ENCODE results near the gene BPIFB6. TPM values are rescaled to one million over a fixed set of nuclear protein-coding genes. Genes with fewer than 3 reads are reported as not detected.

Gene BPIFB6
- total and polyA plus RNA-seq, 10 of the 15 experiments (the other 5 are each of a cell fraction or from before 2014, with no cell fraction given) = not detected

DNA sequence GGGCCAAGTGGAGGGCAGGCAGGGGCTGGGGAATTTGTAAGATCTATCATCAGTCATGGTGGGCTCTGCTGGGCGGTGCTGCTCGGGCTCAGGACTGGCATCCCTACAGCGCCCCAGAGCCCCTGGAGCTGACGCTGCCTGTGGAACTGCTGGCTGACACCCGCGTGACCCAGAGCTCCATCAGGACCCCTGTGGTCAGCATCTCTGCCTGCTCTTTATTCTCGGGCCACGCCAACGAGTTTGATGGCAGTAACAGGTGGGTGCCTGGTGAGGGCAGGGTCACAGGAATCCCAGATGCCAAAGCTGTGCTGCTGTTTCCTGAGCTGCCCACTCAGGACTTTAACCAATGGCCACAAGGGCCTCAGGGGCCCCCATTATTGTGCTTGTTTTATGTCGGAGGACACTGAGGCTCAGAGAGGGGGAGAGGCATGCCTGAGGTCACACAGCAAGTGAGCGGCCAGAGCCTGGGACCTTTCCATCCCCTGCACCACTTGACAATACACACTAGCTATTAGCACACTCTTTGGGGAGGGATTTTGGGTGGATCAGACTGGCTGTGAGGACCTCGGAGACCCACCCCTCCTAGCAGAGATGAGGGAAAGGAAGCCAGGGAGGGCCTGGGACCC, 17.6 kb upstream of the BPIFB6 start (continued):
- no peak for TF ChIP-seq NR2F1 (conservative IDR thresholded peaks at IDR 0.05)
- TF ChIP-seq, protein P1, sequence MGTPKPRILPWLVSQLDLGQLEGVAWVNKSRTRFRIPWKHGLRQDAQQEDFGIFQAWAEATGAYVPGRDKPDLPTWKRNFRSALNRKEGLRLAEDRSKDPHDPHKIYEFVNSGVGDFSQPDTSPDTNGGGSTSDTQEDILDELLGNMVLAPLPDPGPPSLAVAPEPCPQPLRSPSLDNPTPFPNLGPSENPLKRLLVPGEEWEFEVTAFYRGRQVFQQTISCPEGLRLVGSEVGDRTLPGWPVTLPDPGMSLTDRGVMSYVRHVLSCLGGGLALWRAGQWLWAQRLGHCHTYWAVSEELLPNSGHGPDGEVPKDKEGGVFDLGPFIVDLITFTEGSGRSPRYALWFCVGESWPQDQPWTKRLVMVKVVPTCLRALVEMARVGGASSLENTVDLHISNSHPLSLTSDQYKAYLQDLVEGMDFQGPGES (IDR thresholded peaks at IDR 0.05) = no peak
- no peak for TF ChIP-seq GATAD2B (conservative IDR thresholded peaks at IDR 0.05; ENCODE audit: low read depth)
- TF ChIP-seq SREBF2 (IDR thresholded peaks at IDR 0.05; ENCODE audit: low read length) = no peak

DNA sequence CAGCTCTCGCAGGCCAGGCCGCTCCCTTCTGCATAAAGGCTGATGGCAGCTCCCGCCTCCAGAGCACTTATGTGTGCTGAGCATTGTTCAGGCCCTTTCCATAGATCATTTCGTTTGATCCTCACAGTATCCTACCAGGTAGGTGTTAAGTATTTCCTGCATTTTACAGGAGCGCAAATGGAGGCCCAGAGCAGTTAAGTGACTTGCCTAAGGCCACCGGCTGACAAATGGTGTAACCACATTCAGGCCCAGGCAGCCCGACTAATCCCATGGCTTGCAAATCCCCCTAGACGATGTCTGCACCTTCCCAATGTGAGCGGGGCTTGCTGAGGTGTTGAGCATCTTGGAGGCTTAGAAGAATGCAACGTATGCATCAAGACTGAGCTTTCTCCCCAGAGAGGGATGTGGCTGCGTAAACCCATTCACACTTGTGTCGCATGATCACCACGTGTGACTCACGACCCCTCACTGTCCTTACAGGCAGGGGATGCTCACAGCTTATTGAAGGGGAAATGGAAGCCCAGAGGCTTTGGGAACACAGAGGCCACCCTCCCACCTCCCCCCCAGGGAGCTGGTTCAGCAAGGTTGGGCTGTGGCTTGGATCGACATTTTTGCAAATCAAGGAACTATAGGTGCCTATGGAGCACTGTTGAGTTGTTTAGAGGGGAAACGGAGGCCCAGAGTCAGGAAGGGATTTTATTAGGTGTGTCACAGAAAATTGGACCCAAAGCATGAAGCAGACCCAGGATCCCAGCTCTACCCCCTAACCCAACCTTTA, 16.9 kb upstream of the BPIFB6 start:
- no peak for DNase-seq (ENCODE audit: low read depth, low spot score)
- no peak for ATAC-seq
- SMC1A ChIA-PET (ENCODE audit: uncharacterized antibody, unreplicated experiment) = no interaction called here
- no peaks in the 10 kb centered on the region for H4K20me1 ChIP-seq (ENCODE audit: control insufficient read depth, insufficient read depth)
- BruUV-seq (replicated peaks) = no TSS peak
- intact Hi-C loops (cut with micrococcal nuclease; ENCODE audit: unreplicated experiment) (no loop called here), in situ Hi-C loops (cut with MboI) (no loop called here)
- no peaks in the 10 kb centered on the region for H3K9me3 ChIP-seq (replicated peaks; ENCODE audit: control insufficient read depth, insufficient read depth, low read length)
- RAD21 ChIA-PET (ENCODE audit: unreplicated experiment) = no interaction called here
- no peak overlapping the region for H2AFZ ChIP-seq (ENCODE audit: control insufficient read depth, low read depth, low read length)
- CTCF ChIA-PET = no interaction called here
- H3K27me3 ChIP-seq (replicated peaks in 1 of 2; ENCODE audit: control insufficient read depth in 2 of 2, insufficient read depth in 2 of 2, low read length in 1 of 2) = peaks cover 0 to 1% of the 10 kb centered on the region in 2 experiments; a peak in 3 of 4 replicates
- no peak overlapping the region for H3K4me2 ChIP-seq (ENCODE audit: control insufficient read depth, insufficient read depth)
- no peak overlapping the region for H3K4me3 ChIP-seq
- H3K36me3 ChIP-seq (ENCODE audit: control insufficient read depth in 2 of 2, insufficient read depth in 2 of 2, low read length in 1 of 2) = no peaks in the 10 kb centered on the region
- POLR2A ChIA-PET = no interaction called here
- no peaks in the 10 kb centered on the region for H3K4me1 ChIP-seq (ENCODE audit: control insufficient read depth, insufficient read depth, low read length)
- no peaks in the 10 kb centered on the region for H3K79me2 ChIP-seq (ENCODE audit: control insufficient read depth, insufficient read depth, low read length)
- no peak overlapping the region for H3K27ac ChIP-seq (ENCODE audit: control insufficient read depth, insufficient read depth)
- H3K9ac ChIP-seq (ENCODE audit: control insufficient read depth, insufficient read depth, low read length) = no peak overlapping the region
- WGBS (ENCODE audit: insufficient coverage, insufficient replicate concordance, low lambda C conversion rate, missing lambda C conversion rate) = 36% methylated on average over 16 of the region's 16 CpGs
- TF ChIP-seq EED (IDR thresholded peaks at IDR 0.05; ENCODE audit: low read depth) (no peak), YY1 (IDR thresholded peaks at IDR 0.05; ENCODE audit: low read depth, low read length) (no peak), ZNF274 (IDR thresholded peaks at IDR 0.05; ENCODE audit: insufficient read depth, insufficient read length) (no peak), BMI1 (IDR thresholded peaks at IDR 0.05; ENCODE audit: borderline replicate concordance) (no peak), BCL11A (IDR thresholded peaks at IDR 0.05; ENCODE audit: low read depth, low read length) (no peak), SUPT20H (IDR thresholded peaks at IDR 0.05; ENCODE audit: borderline replicate concordance, control insufficient read depth, low read depth, low read length) (no peak), FOXM1 (IDR thresholded peaks at IDR 0.05; ENCODE audit: low read depth, low read length) (no peak), SIX5 (IDR thresholded peaks at IDR 0.05; ENCODE audit: low read depth, low read length, severe bottlenecking) (no peak)
- TF ChIP-seq, protein P2, sequence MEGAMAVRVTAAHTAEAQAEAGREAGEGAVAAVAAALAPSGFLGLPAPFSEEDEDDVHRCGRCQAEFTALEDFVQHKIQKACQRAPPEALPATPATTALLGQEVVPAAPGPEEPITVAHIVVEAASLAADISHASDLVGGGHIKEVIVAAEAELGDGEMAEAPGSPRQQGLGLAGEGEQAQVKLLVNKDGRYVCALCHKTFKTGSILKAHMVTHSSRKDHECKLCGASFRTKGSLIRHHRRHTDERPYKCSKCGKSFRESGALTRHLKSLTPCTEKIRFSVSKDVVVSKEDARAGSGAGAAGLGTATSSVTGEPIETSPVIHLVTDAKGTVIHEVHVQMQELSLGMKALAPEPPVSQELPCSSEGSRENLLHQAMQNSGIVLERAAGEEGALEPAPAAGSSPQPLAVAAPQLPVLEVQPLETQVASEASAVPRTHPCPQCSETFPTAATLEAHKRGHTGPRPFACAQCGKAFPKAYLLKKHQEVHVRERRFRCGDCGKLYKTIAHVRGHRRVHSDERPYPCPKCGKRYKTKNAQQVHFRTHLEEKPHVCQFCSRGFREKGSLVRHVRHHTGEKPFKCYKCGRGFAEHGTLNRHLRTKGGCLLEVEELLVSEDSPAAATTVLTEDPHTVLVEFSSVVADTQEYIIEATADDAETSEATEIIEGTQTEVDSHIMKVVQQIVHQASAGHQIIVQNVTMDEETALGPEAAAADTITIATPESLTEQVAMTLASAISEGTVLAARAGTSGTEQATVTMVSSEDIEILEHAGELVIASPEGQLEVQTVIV (IDR thresholded peaks at IDR 0.05; ENCODE audit: borderline replicate concordance, partially characterized antibody) = no peak
- FAIRE-seq = no peak

Data from GM12878 (cell line).